SJSA1 (cell line): Measurements from ENCODE around the gene MC1R. TPM values are rescaled to one million over a fixed set of nuclear protein-coding genes. Genes with fewer than 3 reads are reported as not detected.
"Not testable (repeated sequence)": the region's sequence is repeated elsewhere in the genome, so short reads cannot be mapped to it uniquely, and the experiment has no call there.

Experiments
- DNase-seq, 2 experiments: peaks; one replicate each; pipeline ENCODE4 v3.0.0-alpha.2; 2015 to 2020; ENCODE audit warnings: low spot score in 2 of 2, low read depth in 1 of 2
- H3K27ac ChIP-seq: fragments of 250-450 bp; sonication (Bioruptor Pico); 2 replicates; pipeline ENCODE4 v1.5.1; 2020; ENCODE audit warnings: mild to moderate bottlenecking, moderate library complexity
- H3K27me3 ChIP-seq: fragments of 250-450 bp; sonication (Bioruptor Pico); replicated peaks from 2 replicates; pipeline ENCODE4 v1.5.1; 2020; ENCODE audit warnings: mild to moderate bottlenecking, moderate library complexity
- H3K36me3 ChIP-seq: fragments of 250-450 bp; sonication (Bioruptor Pico); 2 replicates; pipeline ENCODE4 v1.5.1; 2020; ENCODE audit warnings: mild to moderate bottlenecking
- H3K4me1 ChIP-seq: fragments of 250-450 bp; sonication (Bioruptor Pico); replicated peaks from 2 replicates; pipeline ENCODE4 v1.6.1; 2021; ENCODE audit warnings: mild to moderate bottlenecking
- H3K4me3 ChIP-seq: fragments of 250-450 bp; sonication (Bioruptor Pico); 2 replicates; pipeline ENCODE4 v1.5.1; 2020; ENCODE audit warnings: mild to moderate bottlenecking
- H3K9me3 ChIP-seq: fragments of 250-450 bp; sonication (Bioruptor Pico); replicated peaks from 2 replicates; pipeline ENCODE4 v1.5.1; 2020; ENCODE audit warnings: mild to moderate bottlenecking
- total RNA-seq: library from RNA; depleted of rRNA; stranded (reverse); fragments of >200 nt; shearing (Covaris generic); gene quantifications from 2 replicates; pipeline ENCODE4 v1.2.3, GENCODE V29; 2014

Gene MC1R
- total RNA-seq, 1 experiment from 2014 or later: 9.2 TPM

- not testable (repeated sequence) for H3K4me3 ChIP-seq, H3K27me3 ChIP-seq, H3K27ac ChIP-seq, DNase-seq, H3K9me3 ChIP-seq
- peaks cover 32% of the 10 kb centered on the region for H3K4me1 ChIP-seq
- peaks cover 28% of the 10 kb centered on the region for H3K36me3 ChIP-seq
Observed at GRCh38 chr16:89914642-89915285, 3.9 kb upstream of the MC1R start.

- Histone ChIP-seq H3K9me3 (no peaks in the 10 kb centered on the region), H3K27me3 (no peaks in the 10 kb centered on the region)
Observed at GRCh38 chr16:89915303-89916232, 3.1 kb upstream of the MC1R start.

GRCh38 chr16:89917773-89918452, 749 bp upstream of the MC1R start:
- Histone ChIP-seq H3K27me3 (no peaks in the 10 kb centered on the region), H3K36me3 (peaks cover 3% of the 10 kb centered on the region; the same call in 1 of the 2 replicates), H3K27ac (peak overlapping the region; percentile 56), H3K4me1 (peaks cover 56% of the 10 kb centered on the region), H3K4me3 (peak overlapping the region; percentile 30), H3K9me3 (0 out of 2 replicates have a peak, but pooled peaks cover under 1% of the 10 kb centered on the region)
- peak; percentile 96 to 97 for DNase-seq

More at GRCh38 chr16:89915303-89916232, 3.1 kb upstream of the MC1R start:
- no peak overlapping the region for H3K4me3 ChIP-seq
- DNase-seq: no peak
- peaks cover 35% of the 10 kb centered on the region for H3K4me1 ChIP-seq
- H3K36me3 ChIP-seq: peaks cover 19% of the 10 kb centered on the region
- H3K27ac ChIP-seq: no peak overlapping the region

GRCh38 chr16:89919535-89920406, 1.1 kb downstream of the MC1R start:
- DNase-seq: no peak
- H3K4me1 ChIP-seq: peaks cover 68% of the 10 kb centered on the region
- peaks cover 6% of the 10 kb centered on the region; the same call in 1 of the 2 replicates for H3K9me3 ChIP-seq
- H3K4me3 ChIP-seq: no peak overlapping the region
- no peak overlapping the region for H3K27ac ChIP-seq
- H3K27me3 ChIP-seq: no peaks in the 10 kb centered on the region
- peaks cover 7% of the 10 kb centered on the region; the same call in 1 of the 2 replicates for H3K36me3 ChIP-seq

GRCh38 chr16:89920723-89921122, 2.1 kb downstream of the MC1R start:
- no peak overlapping the region for H3K27ac ChIP-seq
- H3K27me3 ChIP-seq: no peaks in the 10 kb centered on the region
- H3K36me3 ChIP-seq: peaks cover 7% of the 10 kb centered on the region; the same call in 1 of the 2 replicates
- H3K4me3 ChIP-seq: no peak overlapping the region
- DNase-seq: no peak
- H3K4me1 ChIP-seq: peaks cover 72% of the 10 kb centered on the region
- peaks cover 6% of the 10 kb centered on the region; the same call in 1 of the 2 replicates for H3K9me3 ChIP-seq

GRCh38 chr16:89921131-89921701, 2.6 kb downstream of the MC1R start:
- Histone ChIP-seq H3K9me3 (peaks cover 6% of the 10 kb centered on the region; the same call in 1 of the 2 replicates), H3K36me3 (peaks cover 7% of the 10 kb centered on the region; the same call in 1 of the 2 replicates), H3K4me1 (peaks cover 75% of the 10 kb centered on the region), H3K27me3 (no peaks in the 10 kb centered on the region), H3K4me3 (peak overlapping the region; percentile 76), H3K27ac (peak overlapping the region; percentile 88; the same call in 1 of the 2 replicates)
- no peak for DNase-seq

GRCh38 chr16:89921702-89922476, 3.2 kb downstream of the MC1R start:
- peaks cover 78% of the 10 kb centered on the region for H3K4me1 ChIP-seq
- H3K36me3 ChIP-seq: peaks cover 7% of the 10 kb centered on the region; the same call in 1 of the 2 replicates
- peaks cover 6% of the 10 kb centered on the region; the same call in 1 of the 2 replicates for H3K9me3 ChIP-seq
- H3K27me3 ChIP-seq: no peaks in the 10 kb centered on the region
- H3K27ac ChIP-seq: peak overlapping the region; percentile 88
- H3K4me3 ChIP-seq: peak overlapping the region; percentile 76
- peak; percentile 89 to 98 for DNase-seq

GRCh38 chr16:89922477-89922883, 3.8 kb downstream of the MC1R start:
- peak; percentile 92 to 98 for DNase-seq
- Histone ChIP-seq H3K27ac (peak overlapping the region; percentile 88), H3K4me1 (peaks cover 73% of the 10 kb centered on the region), H3K4me3 (peak overlapping the region; percentile 76), H3K9me3 (peaks cover 6% of the 10 kb centered on the region; the same call in 1 of the 2 replicates), H3K27me3 (no peaks in the 10 kb centered on the region), H3K36me3 (peaks cover 7% of the 10 kb centered on the region; the same call in 1 of the 2 replicates)

GRCh38 chr16:89922884-89923639, 4.4 kb downstream of the MC1R start, which contains the start of gene TUBB3:
TSS of gene TUBB3 (plus strand) at chr16:89923342. CDS start at chr16:89923402, 60 bp downstream.
- Histone ChIP-seq H3K4me3 (peak within 1 kb of the TSS; percentile 76), H3K4me1 (peaks cover 68% of the 10 kb centered on the region), H3K27me3 (no peaks in the 10 kb centered on the region), H3K27ac (peak within 1 kb of the TSS; percentile 88), H3K9me3 (peaks cover 6% of the 10 kb centered on the region; the same call in 1 of the 2 replicates), H3K36me3 (peaks cover 7% of the 10 kb centered on the region; the same call in 1 of the 2 replicates)
- peak; percentile 81 to 91 for DNase-seq

- Histone ChIP-seq H3K4me1 (peaks cover 61% of the 10 kb centered on the region), H3K27me3 (no peaks in the 10 kb centered on the region), H3K27ac (no peak overlapping the region), H3K36me3 (peaks cover 7% of the 10 kb centered on the region; the same call in 1 of the 2 replicates), H3K4me3 (peak overlapping the region; percentile 76), H3K9me3 (peaks cover 6% of the 10 kb centered on the region; the same call in 1 of the 2 replicates)
- no peak for DNase-seq
Observed at GRCh38 chr16:89923640-89924296, 5.1 kb downstream of the MC1R start.
